Suppressor macrophage (primary cell): ENCODE measurements around the gene MAPK8IP1.

Source experiments
- DNase-seq, 4 experiments: peaks; one replicate each; pipeline ENCODE4 v3.0.0-alpha.2; 2020 to 2022

The MAPK8IP1 gene

GRCh38 chr11:45909594-45910475, 24.4 kb downstream of the MAPK8IP1 start:
- DNase-seq: no peak

GRCh38 chr11:45910623-45911022, 25.2 kb downstream of the MAPK8IP1 start:
- DNase-seq: no peak

DNA sequence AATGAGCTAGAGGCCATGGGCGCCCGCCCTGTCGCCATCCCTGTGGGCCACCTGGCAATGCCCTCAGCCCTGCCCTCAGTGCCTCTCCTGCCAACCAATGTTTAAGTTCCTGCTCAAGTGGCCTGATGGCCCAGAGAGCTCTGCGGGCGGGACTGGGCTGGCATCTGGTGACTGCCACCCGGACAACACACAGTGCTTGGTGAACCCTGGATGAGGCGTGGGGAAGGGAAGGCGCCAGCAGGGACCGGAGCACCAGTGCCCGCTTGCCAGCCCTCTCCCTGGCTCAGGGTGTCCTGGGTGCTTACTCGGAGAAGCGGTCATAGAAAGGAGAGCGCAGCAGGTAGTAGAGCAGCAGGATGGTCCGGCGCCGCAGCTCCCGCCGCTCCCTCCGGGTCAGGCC, 28.1 kb downstream of the MAPK8IP1 start:
- DNase-seq: no peak

DNA sequence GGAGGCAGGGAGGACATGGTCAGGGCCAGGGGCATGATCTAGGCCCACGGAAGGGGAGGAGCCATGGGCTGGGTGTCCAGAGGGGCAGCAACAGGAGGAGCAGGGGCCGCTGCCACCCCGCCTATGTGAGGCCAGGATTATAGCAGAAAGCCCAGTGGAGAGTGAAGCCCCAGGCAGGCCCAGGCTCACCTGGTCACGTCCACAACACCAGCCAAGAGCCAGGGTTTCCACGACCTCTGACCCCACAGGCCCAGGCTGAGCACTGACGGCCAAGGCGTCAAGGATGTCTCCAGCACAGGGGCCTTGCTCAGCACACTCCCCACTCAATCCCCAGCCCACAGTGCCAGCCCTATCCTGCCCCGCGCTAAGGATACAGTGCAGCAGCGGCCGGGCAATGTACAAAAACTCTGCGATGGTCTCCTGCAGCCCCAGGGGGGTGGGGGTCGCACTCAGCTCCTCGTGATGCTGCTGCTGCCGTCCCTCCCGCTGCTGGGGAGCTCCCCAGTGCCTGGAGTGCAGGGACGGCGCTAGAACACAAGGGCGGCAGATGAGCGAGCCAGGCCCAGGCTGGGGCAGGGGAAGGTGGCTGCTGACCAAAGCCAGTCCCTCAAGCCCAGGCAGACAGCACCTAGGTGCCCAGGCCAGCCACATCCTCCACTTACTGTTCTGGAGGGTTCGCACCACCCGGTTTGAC, 28.6 kb downstream of the MAPK8IP1 start:
- no peak for DNase-seq

GRCh38 chr11:45915446-45915845, 30.0 kb downstream of the MAPK8IP1 start:
- DNase-seq: no peak

- DNase-seq: peak in 1 of 4 experiments; percentile 11
Measured at GRCh38 chr11:45917286-45917622, 31.8 kb downstream of the MAPK8IP1 start.

- peak; percentile 98 to 100 (median 99) for DNase-seq
Measured at GRCh38 chr11:45917623-45918330, 32.3 kb downstream of the MAPK8IP1 start, which contains the start of gene PEX16. Gene PEX16, minus strand, starts transcription at chr11:45917877. Its CDS starts 66 bp downstream, at chr11:45917811.

- peak; percentile 75 to 90 (median 84) for DNase-seq
Measured at GRCh38 chr11:45918331-45918941, 33.0 kb downstream of the MAPK8IP1 start.

GRCh38 chr11:45918962-45919675, 33.7 kb downstream of the MAPK8IP1 start:
- no peak for DNase-seq

- no peak for DNase-seq
Measured at GRCh38 chr11:45919806-45920530, 34.5 kb downstream of the MAPK8IP1 start.

DNA sequence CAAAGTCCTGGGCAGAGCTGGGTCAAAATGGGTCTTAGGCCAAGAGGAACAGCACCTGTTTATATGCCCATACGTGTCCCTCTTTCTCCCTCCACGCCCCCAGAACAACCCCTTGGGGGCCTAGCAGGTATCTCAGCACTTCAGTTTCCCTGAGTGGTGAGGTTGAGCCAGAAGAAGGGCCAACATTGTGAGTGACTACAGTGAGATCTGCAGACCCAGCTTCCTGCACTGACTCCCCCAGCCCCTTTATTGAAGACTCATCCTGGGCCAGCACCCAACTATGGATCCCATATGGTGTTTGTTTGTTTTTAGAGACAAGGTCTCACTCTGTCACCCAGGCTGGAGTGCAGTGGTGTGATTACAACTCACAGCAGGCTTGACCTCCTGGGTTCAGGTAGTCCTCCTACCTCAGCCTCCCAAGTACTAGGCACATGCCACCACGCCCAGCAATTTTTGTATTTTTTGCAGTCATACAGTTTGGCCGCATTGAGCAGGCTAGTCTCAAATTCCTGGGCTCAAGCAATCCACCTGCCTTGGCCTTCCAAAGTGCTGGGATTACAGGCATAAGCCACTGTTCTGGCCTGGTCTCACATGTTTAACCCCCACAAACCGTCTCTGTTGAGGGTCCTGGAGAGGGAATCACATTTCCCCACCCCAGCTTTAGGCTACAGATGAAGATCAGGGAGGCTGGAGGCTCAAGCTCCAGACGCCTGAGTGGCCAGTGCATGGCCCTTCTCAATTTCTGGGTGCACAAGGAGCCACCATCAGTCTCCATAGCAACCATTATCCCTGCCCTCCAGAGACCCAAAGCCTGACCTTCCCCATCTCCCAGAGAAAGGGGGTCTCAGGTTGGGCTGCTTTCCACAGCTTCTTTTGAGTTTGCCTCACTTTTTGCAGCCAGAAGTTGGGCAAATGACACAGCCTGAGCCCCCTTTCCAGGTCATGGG, 35.4 kb downstream of the MAPK8IP1 start:
- no peak for DNase-seq

- DNase-seq: no peak
Measured at GRCh38 chr11:45921561-45922424, 36.3 kb downstream of the MAPK8IP1 start.

GRCh38 chr11:45922425-45923082, 37.1 kb downstream of the MAPK8IP1 start, which contains the start of gene LARGE2:
Gene LARGE2, plus strand, starts transcription at chr11:45922656. Its CDS starts 227 bp downstream, at chr11:45922883.
- DNase-seq: no peak

GRCh38 chr11:45924036-45924915, 38.8 kb downstream of the MAPK8IP1 start:
- no peak for DNase-seq

DNA sequence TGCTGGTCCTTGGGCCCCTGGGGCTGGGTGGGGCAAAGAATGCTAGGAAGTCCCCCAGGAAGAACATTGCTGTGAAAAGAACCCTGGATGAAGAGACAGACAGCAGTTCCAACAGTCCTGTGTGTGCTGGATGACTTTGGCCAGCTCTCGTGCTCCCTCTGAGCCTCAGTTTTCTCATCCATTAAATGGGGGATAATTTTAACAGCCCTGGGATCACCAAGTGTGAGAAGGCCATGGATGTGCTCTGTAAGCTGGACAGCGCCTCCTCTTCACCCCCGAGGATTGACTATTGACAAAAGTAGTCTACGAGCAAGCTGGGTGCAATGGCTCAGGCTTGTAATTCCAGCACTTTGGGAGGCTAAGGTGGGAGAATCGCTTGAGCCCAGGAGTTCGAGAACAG, 39.5 kb downstream of the MAPK8IP1 start:
- DNase-seq: no peak

- DNase-seq: no peak
Measured at GRCh38 chr11:45925550-45925949, 40.1 kb downstream of the MAPK8IP1 start.

GRCh38 chr11:45926001-45926401, 40.5 kb downstream of the MAPK8IP1 start:
- no peak for DNase-seq
